HL-60 (cell line): ENCODE data around the gene ARHGEF1.

Experiments used
- CTCF ChIP-seq: IDR thresholded peaks from one replicate; pipeline ENCODE4 v1.5.1; 2011; ENCODE audit warnings: low read length, control low read depth, inconsistent platforms; ENCODE audit not compliant: insufficient read depth
- GABPA ChIP-seq: IDR thresholded peaks from 2 replicates; pipeline ENCODE4 v1.6.1; 2012; ENCODE audit warnings: low read depth
- POLR2AphosphoS5 ChIP-seq: IDR thresholded peaks from 2 replicates; pipeline ENCODE4 v1.6.1; 2012; ENCODE audit warnings: low read depth
- REST ChIP-seq: IDR thresholded peaks from 2 replicates; pipeline ENCODE4 v1.6.1; 2012; ENCODE audit warnings: low read depth; ENCODE audit not compliant: insufficient replicate concordance
- SPI1 ChIP-seq: IDR thresholded peaks from 2 replicates; pipeline ENCODE4 v1.6.1; 2012; ENCODE audit warnings: low read depth, mild to moderate bottlenecking, borderline replicate concordance

GRCh38 chr19:41850381-41850780, 32.6 kb upstream of the ARHGEF1 start:
- TF ChIP-seq CTCF, result no peak
- TF ChIP-seq POLR2AphosphoS5, result no peak
- TF ChIP-seq REST, result no peak
- no peak for TF ChIP-seq GABPA
- TF ChIP-seq SPI1, result no peak
